ENCODE measurements around the gene PCNT. TPM values are rescaled to one million over a fixed set of nuclear protein-coding genes. Genes with fewer than 3 reads are reported as not detected.

The PCNT gene
- total and polyA plus RNA-seq, 9 of the 15 experiments (the other 6 are each of a cell fraction or from before 2014, with no cell fraction given): 9.1 to 53.5 (median 31.3) TPM

DNA sequence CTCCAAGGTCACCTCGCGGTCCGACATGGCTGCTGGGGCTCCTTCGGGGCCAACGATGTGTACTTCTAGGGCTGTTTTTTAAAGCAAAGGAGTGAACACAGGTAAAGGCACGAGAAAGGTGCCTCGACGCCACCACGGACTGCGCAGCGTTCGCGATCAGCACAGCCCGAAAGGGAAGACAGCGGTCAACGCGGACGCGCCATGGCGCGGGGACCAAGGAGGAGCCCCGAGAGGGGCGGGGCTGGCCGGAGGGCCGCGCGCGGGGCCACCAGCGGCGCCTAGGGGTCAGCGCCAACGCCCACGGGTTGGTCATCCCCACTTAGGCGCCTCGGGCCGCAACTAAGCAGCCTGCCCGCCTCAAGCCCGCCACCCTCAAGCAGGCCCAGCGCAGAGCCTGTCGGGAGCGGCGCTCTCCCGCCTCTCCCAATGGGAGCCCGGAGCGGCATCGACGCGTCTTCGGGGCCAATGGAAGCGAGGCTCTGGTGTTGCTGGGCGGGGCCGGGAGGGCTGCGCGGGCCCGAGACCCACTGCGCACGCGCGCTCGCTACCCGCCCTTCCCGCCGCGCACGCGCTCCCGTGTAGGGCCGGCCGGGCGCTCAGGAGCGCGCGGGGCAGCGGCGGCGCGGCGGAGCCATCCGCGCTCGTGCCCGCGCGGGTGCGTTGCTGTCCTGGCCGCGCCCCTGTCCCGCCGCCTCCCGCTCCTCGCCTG, 134.5 kb downstream of the PCNT start, which contains the start of gene DIP2A (continued):
- TF ChIP-seq, protein P1, sequence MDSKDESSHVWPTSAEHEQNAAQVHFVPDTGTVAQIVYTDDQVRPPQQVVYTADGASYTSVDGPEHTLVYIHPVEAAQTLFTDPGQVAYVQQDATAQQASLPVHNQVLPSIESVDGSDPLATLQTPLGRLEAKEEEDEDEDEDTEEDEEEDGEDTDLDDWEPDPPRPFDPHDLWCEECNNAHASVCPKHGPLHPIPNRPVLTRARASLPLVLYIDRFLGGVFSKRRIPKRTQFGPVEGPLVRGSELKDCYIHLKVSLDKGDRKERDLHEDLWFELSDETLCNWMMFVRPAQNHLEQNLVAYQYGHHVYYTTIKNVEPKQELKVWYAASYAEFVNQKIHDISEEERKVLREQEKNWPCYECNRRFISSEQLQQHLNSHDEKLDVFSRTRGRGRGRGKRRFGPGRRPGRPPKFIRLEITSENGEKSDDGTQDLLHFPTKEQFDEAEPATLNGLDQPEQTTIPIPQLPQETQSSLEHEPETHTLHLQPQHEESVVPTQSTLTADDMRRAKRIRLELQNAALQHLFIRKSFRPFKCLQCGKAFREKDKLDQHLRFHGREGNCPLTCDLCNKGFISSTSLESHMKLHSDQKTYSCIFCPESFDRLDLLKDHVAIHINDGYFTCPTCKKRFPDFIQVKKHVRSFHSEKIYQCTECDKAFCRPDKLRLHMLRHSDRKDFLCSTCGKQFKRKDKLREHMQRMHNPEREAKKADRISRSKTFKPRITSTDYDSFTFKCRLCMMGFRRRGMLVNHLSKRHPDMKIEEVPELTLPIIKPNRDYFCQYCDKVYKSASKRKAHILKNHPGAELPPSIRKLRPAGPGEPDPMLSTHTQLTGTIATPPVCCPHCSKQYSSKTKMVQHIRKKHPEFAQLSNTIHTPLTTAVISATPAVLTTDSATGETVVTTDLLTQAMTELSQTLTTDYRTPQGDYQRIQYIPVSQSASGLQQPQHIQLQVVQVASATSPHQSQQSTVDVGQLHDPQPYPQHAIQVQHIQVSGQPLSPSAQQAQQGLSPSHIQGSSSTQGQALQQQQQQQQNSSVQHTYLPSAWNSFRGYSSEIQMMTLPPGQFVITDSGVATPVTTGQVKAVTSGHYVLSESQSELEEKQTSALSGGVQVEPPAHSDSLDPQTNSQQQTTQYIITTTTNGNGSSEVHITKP (IDR thresholded peaks at IDR 0.05; ENCODE audit: partially characterized antibody): peak; percentile 51
- TF ChIP-seq, protein P2, sequence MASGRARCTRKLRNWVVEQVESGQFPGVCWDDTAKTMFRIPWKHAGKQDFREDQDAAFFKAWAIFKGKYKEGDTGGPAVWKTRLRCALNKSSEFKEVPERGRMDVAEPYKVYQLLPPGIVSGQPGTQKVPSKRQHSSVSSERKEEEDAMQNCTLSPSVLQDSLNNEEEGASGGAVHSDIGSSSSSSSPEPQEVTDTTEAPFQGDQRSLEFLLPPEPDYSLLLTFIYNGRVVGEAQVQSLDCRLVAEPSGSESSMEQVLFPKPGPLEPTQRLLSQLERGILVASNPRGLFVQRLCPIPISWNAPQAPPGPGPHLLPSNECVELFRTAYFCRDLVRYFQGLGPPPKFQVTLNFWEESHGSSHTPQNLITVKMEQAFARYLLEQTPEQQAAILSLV (tag; IDR thresholded peaks at IDR 0.05): no peak
- TF ChIP-seq FOXA1 (IDR thresholded peaks at IDR 0.05; ENCODE audit: borderline replicate concordance) (no peak), FOXJ3 (CRISPR knock-in tag; IDR thresholded peaks at IDR 0.05) (no peak), RCOR1 (IDR thresholded peaks at IDR 0.05; ENCODE audit: borderline replicate concordance in 1 of 2, low read depth in 2 of 2, low read length in 2 of 2) (peak in 1 of 2 experiments; percentile 56; a peak in 2 of 4 replicates), ZZZ3 (IDR thresholded peaks at IDR 0.05) (0 out of 2 replicates have a peak, but pooled peaks have one; percentile 70), SMC3 (conservative IDR thresholded peaks at IDR 0.05; ENCODE audit: insufficient read depth, low read depth, low read length) (0 out of 2 replicates have a peak, but pooled peaks have one; percentile 16), DIDO1 (tag; IDR thresholded peaks at IDR 0.05; ENCODE audit: low read depth) (0 out of 2 replicates have a peak, but pooled peaks have one; percentile 26)
- TF ChIP-seq, protein P3, sequence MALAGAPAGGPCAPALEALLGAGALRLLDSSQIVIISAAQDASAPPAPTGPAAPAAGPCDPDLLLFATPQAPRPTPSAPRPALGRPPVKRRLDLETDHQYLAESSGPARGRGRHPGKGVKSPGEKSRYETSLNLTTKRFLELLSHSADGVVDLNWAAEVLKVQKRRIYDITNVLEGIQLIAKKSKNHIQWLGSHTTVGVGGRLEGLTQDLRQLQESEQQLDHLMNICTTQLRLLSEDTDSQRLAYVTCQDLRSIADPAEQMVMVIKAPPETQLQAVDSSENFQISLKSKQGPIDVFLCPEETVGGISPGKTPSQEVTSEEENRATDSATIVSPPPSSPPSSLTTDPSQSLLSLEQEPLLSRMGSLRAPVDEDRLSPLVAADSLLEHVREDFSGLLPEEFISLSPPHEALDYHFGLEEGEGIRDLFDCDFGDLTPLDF (CRISPR knock-in tag; IDR thresholded peaks at IDR 0.05): peak; percentile 96
- TF ChIP-seq, protein P4, sequence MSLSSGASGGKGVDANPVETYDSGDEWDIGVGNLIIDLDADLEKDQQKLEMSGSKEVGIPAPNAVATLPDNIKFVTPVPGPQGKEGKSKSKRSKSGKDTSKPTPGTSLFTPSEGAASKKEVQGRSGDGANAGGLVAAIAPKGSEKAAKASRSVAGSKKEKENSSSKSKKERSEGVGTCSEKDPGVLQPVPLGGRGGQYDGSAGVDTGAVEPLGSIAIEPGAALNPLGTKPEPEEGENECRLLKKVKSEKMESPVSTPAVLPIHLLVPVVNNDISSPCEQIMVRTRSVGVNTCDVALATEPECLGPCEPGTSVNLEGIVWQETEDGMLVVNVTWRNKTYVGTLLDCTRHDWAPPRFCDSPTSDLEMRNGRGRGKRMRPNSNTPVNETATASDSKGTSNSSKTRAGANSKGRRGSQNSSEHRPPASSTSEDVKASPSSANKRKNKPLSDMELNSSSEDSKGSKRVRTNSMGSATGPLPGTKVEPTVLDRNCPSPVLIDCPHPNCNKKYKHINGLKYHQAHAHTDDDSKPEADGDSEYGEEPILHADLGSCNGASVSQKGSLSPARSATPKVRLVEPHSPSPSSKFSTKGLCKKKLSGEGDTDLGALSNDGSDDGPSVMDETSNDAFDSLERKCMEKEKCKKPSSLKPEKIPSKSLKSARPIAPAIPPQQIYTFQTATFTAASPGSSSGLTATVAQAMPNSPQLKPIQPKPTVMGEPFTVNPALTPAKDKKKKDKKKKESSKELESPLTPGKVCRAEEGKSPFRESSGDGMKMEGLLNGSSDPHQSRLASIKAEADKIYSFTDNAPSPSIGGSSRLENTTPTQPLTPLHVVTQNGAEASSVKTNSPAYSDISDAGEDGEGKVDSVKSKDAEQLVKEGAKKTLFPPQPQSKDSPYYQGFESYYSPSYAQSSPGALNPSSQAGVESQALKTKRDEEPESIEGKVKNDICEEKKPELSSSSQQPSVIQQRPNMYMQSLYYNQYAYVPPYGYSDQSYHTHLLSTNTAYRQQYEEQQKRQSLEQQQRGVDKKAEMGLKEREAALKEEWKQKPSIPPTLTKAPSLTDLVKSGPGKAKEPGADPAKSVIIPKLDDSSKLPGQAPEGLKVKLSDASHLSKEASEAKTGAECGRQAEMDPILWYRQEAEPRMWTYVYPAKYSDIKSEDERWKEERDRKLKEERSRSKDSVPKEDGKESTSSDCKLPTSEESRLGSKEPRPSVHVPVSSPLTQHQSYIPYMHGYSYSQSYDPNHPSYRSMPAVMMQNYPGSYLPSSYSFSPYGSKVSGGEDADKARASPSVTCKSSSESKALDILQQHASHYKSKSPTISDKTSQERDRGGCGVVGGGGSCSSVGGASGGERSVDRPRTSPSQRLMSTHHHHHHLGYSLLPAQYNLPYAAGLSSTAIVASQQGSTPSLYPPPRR (CRISPR knock-in tag; IDR thresholded peaks at IDR 0.05; ENCODE audit: borderline replicate concordance): no peak; the same call in none of the 2 replicates
- TF ChIP-seq, protein P5, sequence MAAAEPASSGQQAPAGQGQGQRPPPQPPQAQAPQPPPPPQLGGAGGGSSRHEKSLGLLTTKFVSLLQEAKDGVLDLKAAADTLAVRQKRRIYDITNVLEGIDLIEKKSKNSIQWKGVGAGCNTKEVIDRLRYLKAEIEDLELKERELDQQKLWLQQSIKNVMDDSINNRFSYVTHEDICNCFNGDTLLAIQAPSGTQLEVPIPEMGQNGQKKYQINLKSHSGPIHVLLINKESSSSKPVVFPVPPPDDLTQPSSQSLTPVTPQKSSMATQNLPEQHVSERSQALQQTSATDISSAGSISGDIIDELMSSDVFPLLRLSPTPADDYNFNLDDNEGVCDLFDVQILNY (CRISPR knock-in tag; IDR thresholded peaks at IDR 0.05): no peak; the same call in 1 of the 2 replicates
- TF ChIP-seq, protein P6, sequence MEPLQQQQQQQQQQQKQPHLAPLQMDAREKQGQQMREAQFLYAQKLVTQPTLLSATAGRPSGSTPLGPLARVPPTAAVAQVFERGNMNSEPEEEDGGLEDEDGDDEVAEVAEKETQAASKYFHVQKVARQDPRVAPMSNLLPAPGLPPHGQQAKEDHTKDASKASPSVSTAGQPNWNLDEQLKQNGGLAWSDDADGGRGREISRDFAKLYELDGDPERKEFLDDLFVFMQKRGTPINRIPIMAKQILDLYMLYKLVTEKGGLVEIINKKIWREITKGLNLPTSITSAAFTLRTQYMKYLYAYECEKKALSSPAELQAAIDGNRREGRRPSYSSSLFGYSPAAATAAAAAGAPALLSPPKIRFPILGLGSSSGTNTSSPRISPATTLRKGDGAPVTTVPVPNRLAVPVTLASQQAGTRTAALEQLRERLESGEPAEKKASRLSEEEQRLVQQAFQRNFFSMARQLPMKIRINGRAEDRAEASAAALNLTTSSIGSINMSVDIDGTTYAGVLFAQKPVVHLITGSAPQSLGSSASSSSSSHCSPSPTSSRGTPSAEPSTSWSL (CRISPR knock-in tag; IDR thresholded peaks at IDR 0.05; ENCODE audit: borderline replicate concordance): no peak
